Measurements from ENCODE around the gene TARBP1.

GRCh38 chr1:234486858-234487840 is 8.2 kb upstream of the TARBP1 start:
- TF ChIP-seq POLR2AphosphoS5 (IDR thresholded peaks at IDR 0.05; ENCODE audit: low read depth) (no peak), CTCF (IDR thresholded peaks at IDR 0.05; ENCODE audit: insufficient read depth, low read length) (peak; percentile 66), GABPA (IDR thresholded peaks at IDR 0.05; ENCODE audit: low read depth) (no peak)

Data from HL-60 (cell line).